Natural killer cell (primary cell): ENCODE results near the gene FURIN. TPM values are rescaled to one million over a fixed set of nuclear protein-coding genes. Genes with fewer than 3 reads are reported as not detected.

Experiments used
- ATAC-seq, 3 donors: fragments of 150-1000 bp in 2 of 3; fragments of 200-7000 bp in 1 of 3; cut with Tn5 transposase; 1 replicate in 1 of 3; 2 replicates in 2 of 3; pipeline ENCODE4 v1.10.0; 2021; ENCODE audit warnings: mild to moderate bottlenecking in 2 of 3, moderate library complexity in 2 of 3
- DNase-seq, 2 donors: peaks; one replicate each; pipeline versions ENCODE4 v3.0.0 to v3.0.0-alpha.2; 2013 to 2021; ENCODE audit warnings: mixed read lengths in 1 of 2
- H3K27ac ChIP-seq: one replicate; pipeline ENCODE4 v1.5.1; 2013; ENCODE audit warnings: mild to moderate bottlenecking, low read length
- H3K27me3 ChIP-seq: one replicate; pipeline ENCODE4 v1.6.1; 2013; ENCODE audit warnings: low read length; ENCODE audit not compliant: control insufficient read depth, insufficient read depth
- H3K36me3 ChIP-seq: one replicate; pipeline ENCODE4 v1.6.1; 2013; ENCODE audit warnings: low read length; ENCODE audit not compliant: control insufficient read depth, insufficient read depth
- H3K4me1 ChIP-seq: one replicate; pipeline ENCODE4 v1.6.1; 2013; ENCODE audit warnings: low read length; ENCODE audit not compliant: control insufficient read depth, insufficient read depth
- H3K4me3 ChIP-seq: one replicate; pipeline ENCODE4 v1.5.1; 2013; ENCODE audit warnings: low read length
- H3K9me3 ChIP-seq: one replicate; pipeline ENCODE4 v1.6.1; 2013; ENCODE audit warnings: low read length; ENCODE audit not compliant: control insufficient read depth, insufficient read depth
- H3K27ac Mint-ChIP-seq, 2 donors: one replicate each; pipeline ENCODE4 v1.8.0; 2022; ENCODE audit warnings: mild to moderate bottlenecking in 2 of 2, mixed read lengths in 2 of 2, moderate library complexity in 1 of 2
- H3K27me3 Mint-ChIP-seq, 2 donors: one replicate each; pipeline ENCODE4 v1.8.0; 2022; ENCODE audit warnings: low read depth in 2 of 2, mixed read lengths in 2 of 2
- H3K36me3 Mint-ChIP-seq: one replicate; pipeline ENCODE4 v1.8.0; 2022; ENCODE audit warnings: mixed read lengths
- H3K4me1 Mint-ChIP-seq, 2 donors: one replicate each; pipeline ENCODE4 v1.8.0; 2022; ENCODE audit warnings: mixed read lengths in 2 of 2
- H3K4me3 Mint-ChIP-seq: one replicate; pipeline ENCODE4 v1.8.0; 2022; ENCODE audit warnings: mild to moderate bottlenecking, moderate library complexity, mixed read lengths
- H3K9me3 Mint-ChIP-seq, 2 donors: one replicate each; pipeline ENCODE4 v1.8.0; 2022; ENCODE audit warnings: mixed read lengths in 2 of 2
- CTCF ChIP-seq: fragments of 200-600 bp; IDR thresholded peaks from one replicate; pipeline ENCODE4 v1.8.0; 2022; ENCODE audit warnings: antibody characterized with exemption
- WGBS: methylation state at CpG from one replicate; pipeline ENCODE4 v1.1.7; 2013; ENCODE audit warnings: missing lambda C conversion rate; ENCODE audit not compliant: insufficient coverage; 5-methylcytosine and 5-hydroxymethylcytosine counted together
- intact Hi-C: fragments of 100-400 bp; cut with micrococcal nuclease; formaldehyde crosslinking; loops from one replicate; pipeline ENCODE4 v1.14.2; 2022
- total RNA-seq, 4 donors: library from RNA; stranded (reverse); fragments of 120-200 nt in 1 of 4; gene quantifications; one replicate each; pipeline versions ENCODE4 v1.2.3 to v1.2.4, GENCODE V29; 2013 to 2022

FURIN gene
- total RNA-seq, 3 donors from 2014 or later (not counting 1 experiment from before 2014, with no cell fraction given), result 110 to 178 (median 172) TPM

- Histone ChIP-seq H3K36me3 (peaks cover 45% of the 10 kb centered on the region), H3K9me3 (no peaks in the 10 kb centered on the region), H3K4me1 (peaks cover 51% of the 10 kb centered on the region), H3K4me3 (peak within 1 kb of the TSS; percentile 52), H3K27ac (peak within 1 kb of the TSS; percentile 61), H3K27me3 (no peaks in the 10 kb centered on the region)
- DNase-seq (no peak), ATAC-seq (peak; percentile 32 to 55 (median 33))
- H3K4me3 Mint-ChIP-seq, result peak within 1 kb of the TSS; percentile 90
- peaks cover 17 to 34% of the 10 kb centered on the region in 2 donors for H3K4me1 Mint-ChIP-seq
- no peak for TF ChIP-seq CTCF
- intact Hi-C loops, result no loop called here
- no peaks in the 10 kb centered on the region for H3K9me3 Mint-ChIP-seq
- H3K27me3 Mint-ChIP-seq, result no peaks in the 10 kb centered on the region
- 7% methylated on average over 58 of the region's 58 CpGs for WGBS
- no peaks in the 10 kb centered on the region for H3K36me3 Mint-ChIP-seq
- H3K27ac Mint-ChIP-seq, result peak within 1 kb of the TSS; percentile 85 to 86
Measured at GRCh38 chr15:90883976-90884718, 15.8 kb downstream of the FURIN start, which contains the start of gene FES. TSS of gene FES (plus strand) at chr15:90884504. CDS start at chr15:90885046, 542 bp downstream.

- Histone ChIP-seq H3K9me3 (no peaks in the 10 kb centered on the region), H3K27me3 (no peaks in the 10 kb centered on the region), H3K4me3 (peak overlapping the region; percentile 52), H3K36me3 (peaks cover 42% of the 10 kb centered on the region), H3K4me1 (peaks cover 58% of the 10 kb centered on the region), H3K27ac (peak overlapping the region; percentile 61)
- intact Hi-C loops, result loop anchor here (1.0 to 5.0 kb wide), 3 partner anchors 68 to 565 kb away; no protein-coding TSS in a partner anchor
- no peaks in the 10 kb centered on the region for H3K27me3 Mint-ChIP-seq
- H3K4me1 Mint-ChIP-seq, result peaks cover 17 to 40% of the 10 kb centered on the region in 2 donors
- no peaks in the 10 kb centered on the region for H3K36me3 Mint-ChIP-seq
- 26% methylated on average over 16 of the region's 16 CpGs for WGBS
- H3K27ac Mint-ChIP-seq, result peak overlapping the region; percentile 85 to 86
- no peaks in the 10 kb centered on the region for H3K9me3 Mint-ChIP-seq
- ATAC-seq (peak; percentile 5 to 14 (median 7)), DNase-seq (peak in 1 of 2 donors; percentile 29)
- no peak for TF ChIP-seq CTCF
- peak overlapping the region; percentile 90 for H3K4me3 Mint-ChIP-seq
Measured at GRCh38 chr15:90884719-90885431, 16.5 kb downstream of the FURIN start.

- H3K36me3 ChIP-seq, result peaks cover 40% of the 10 kb centered on the region
- peak; percentile 65 to 76 (median 65) for ATAC-seq
- 20% methylated on average over 23 of the region's 23 CpGs for WGBS
Measured at GRCh38 chr15:90885432-90886290, 17.3 kb downstream of the FURIN start.

More at GRCh38 chr15:90885432-90886290, 17.3 kb downstream of the FURIN start:
- H3K27me3 ChIP-seq, result no peaks in the 10 kb centered on the region
- peak; percentile 80 to 85 for DNase-seq
- Mint-ChIP-seq H3K9me3 (no peaks in the 10 kb centered on the region), H3K4me3 (peak overlapping the region; percentile 90), H3K4me1 (peaks cover 17 to 40% of the 10 kb centered on the region in 2 donors), H3K27me3 (no peaks in the 10 kb centered on the region), H3K36me3 (no peaks in the 10 kb centered on the region), H3K27ac (peak overlapping the region; percentile 85 to 86)
- H3K27ac ChIP-seq, result peak overlapping the region; percentile 61
- intact Hi-C loops, result loop anchor here (1.0 to 5.0 kb wide), 4 partner anchors 68 to 565 kb away; partner anchors contain the start of gene BLM
- H3K4me1 ChIP-seq, result peaks cover 63% of the 10 kb centered on the region
- no peaks in the 10 kb centered on the region for H3K9me3 ChIP-seq
- peak overlapping the region; percentile 52 for H3K4me3 ChIP-seq
- peak; percentile 99 for TF ChIP-seq CTCF
